ENCODE measurements around the gene SEMA4D.

Gene SEMA4D

DNA sequence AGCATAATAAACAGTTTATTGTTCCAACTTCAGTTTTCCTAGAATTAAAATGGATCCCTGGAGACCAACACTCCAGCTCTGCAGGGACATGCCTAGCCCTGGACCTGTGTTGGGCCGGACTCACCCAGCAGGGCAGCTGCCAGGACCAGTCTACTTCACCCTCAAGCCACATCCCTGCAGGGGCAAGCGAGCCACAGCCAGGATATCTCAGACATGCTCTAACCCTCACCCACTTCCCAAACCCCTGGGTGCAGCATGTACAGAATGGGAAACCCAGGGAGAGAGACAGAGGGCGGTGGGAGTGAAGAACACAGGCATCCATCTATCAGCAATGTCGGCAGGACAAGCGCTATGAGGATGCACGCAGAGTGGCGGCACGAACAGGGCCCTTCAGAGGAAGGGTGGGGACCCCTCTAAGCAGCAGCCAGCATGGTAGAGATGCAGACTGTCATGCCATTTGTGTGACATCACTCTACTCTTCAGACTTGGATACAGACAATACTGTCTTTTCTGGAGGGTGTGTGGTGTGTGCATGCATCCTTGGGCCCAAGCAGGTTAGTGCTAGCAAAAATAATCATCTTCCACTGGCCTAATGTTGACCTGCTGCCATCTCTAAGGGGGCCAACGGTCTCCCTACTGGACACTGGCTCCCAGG is 83.1 kb downstream of the SEMA4D start:
- TF ChIP-seq POLR2A (IDR thresholded peaks at IDR 0.05; ENCODE audit: extremely low read depth, insufficient read length): no peak
- no peak for DNase-seq (ENCODE audit: low read depth)
- no peak overlapping the region for H3K4me3 ChIP-seq (ENCODE audit: low read depth, low read length)

DNA sequence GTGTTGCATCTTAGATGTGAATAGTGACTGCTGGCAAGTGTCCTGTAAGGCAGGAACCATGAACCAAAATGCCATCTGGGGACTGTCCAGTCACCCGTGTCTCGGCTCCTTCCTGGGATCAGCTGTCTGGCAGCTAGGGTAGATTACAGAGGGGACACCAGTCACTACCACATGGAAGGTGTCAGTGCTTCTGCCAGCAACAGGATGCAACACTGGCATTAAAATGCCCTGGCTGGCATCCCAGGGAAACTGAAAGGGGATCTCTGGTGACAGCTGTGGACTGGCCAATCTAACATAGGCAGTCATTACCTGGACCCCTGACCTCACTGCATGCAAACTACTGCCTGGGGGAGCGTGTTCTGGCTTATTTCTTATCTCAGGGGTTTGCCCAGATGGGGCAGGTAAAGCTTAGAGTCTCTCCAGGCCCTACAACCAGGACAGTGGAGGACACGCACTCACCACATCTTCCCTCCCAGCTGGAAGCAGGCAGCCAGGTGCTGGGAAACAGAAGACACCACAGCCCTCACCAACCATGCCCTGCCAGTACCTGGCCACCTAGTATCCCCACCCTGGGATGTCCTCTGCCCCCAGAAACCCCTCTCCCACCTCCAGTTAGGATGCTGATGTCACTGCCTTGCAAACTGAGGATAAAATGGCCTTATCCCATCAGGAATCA is 83.8 kb downstream of the SEMA4D start:
- no peak overlapping the region for H3K4me3 ChIP-seq (ENCODE audit: low read depth, low read length)
- DNase-seq (ENCODE audit: low read depth): no peak
- TF ChIP-seq MYC (IDR thresholded peaks at IDR 0.05; ENCODE audit: low read depth, low read length) (no peak), POLR2A (IDR thresholded peaks at IDR 0.05; ENCODE audit: extremely low read depth, insufficient read length) (no peak)
- TF ChIP-seq, protein P1, sequence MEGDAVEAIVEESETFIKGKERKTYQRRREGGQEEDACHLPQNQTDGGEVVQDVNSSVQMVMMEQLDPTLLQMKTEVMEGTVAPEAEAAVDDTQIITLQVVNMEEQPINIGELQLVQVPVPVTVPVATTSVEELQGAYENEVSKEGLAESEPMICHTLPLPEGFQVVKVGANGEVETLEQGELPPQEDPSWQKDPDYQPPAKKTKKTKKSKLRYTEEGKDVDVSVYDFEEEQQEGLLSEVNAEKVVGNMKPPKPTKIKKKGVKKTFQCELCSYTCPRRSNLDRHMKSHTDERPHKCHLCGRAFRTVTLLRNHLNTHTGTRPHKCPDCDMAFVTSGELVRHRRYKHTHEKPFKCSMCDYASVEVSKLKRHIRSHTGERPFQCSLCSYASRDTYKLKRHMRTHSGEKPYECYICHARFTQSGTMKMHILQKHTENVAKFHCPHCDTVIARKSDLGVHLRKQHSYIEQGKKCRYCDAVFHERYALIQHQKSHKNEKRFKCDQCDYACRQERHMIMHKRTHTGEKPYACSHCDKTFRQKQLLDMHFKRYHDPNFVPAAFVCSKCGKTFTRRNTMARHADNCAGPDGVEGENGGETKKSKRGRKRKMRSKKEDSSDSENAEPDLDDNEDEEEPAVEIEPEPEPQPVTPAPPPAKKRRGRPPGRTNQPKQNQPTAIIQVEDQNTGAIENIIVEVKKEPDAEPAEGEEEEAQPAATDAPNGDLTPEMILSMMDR (IDR thresholded peaks at IDR 0.05; ENCODE audit: low read depth, low read length): no peak
- TF ChIP-seq, protein P2, sequence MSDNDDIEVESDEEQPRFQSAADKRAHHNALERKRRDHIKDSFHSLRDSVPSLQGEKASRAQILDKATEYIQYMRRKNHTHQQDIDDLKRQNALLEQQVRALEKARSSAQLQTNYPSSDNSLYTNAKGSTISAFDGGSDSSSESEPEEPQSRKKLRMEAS (IDR thresholded peaks at IDR 0.05; ENCODE audit: low read depth, low read length): no peak

DNA sequence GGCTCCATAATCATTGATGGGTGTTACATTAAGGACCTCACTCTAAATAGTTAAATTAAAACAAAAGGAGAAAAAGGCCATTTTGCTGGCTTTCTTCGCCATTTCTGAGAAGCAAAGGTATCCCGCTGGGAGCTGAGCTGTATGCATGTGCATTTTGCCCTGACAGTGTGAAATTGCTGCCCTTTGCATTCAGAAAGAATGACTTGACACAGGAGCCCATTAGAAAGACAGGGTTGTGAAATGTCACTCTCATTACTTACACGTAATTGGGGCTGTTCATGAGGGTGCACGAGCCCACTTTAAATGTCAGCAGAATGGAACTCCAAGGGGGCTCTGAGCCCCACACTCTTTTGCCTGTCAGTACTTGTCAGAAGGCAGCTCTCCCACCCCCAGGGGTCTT is 85.0 kb downstream of the SEMA4D start:
- H3K4me3 ChIP-seq (ENCODE audit: low read depth, low read length): no peak overlapping the region
- TF ChIP-seq, protein P1 (IDR thresholded peaks at IDR 0.05; ENCODE audit: low read depth, low read length): no peak
- no peak for DNase-seq (ENCODE audit: low read depth)

DNA sequence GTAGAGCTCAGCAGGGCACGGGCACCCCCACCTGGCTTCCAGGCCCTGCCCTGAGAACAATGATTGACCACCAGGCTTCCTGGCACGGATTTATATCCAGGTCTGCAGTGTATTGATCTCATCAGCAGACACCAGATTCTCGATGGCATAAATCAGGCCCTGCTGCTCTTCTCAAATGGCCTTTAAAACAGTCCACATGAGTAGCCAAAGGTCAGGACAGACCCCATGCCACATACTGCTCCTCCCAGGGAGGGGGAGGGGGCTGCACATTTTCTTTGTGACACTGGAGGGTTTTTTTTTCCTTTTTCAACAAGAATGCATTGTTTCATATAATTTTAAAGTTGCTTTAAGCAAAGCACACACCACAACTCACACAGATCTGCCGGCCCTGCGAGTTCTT is 85.4 kb downstream of the SEMA4D start:
- TF ChIP-seq, protein P1 (IDR thresholded peaks at IDR 0.05; ENCODE audit: low read depth, low read length): no peak
- TF ChIP-seq POLR2A (IDR thresholded peaks at IDR 0.05; ENCODE audit: extremely low read depth, insufficient read length) (no peak), MYC (IDR thresholded peaks at IDR 0.05; ENCODE audit: low read depth, low read length) (no peak)
- TF ChIP-seq, protein P2 (IDR thresholded peaks at IDR 0.05; ENCODE audit: low read depth, low read length): no peak
- H3K4me3 ChIP-seq (ENCODE audit: low read depth, low read length): no peak overlapping the region
- no peak for DNase-seq (ENCODE audit: low read depth)

DNA sequence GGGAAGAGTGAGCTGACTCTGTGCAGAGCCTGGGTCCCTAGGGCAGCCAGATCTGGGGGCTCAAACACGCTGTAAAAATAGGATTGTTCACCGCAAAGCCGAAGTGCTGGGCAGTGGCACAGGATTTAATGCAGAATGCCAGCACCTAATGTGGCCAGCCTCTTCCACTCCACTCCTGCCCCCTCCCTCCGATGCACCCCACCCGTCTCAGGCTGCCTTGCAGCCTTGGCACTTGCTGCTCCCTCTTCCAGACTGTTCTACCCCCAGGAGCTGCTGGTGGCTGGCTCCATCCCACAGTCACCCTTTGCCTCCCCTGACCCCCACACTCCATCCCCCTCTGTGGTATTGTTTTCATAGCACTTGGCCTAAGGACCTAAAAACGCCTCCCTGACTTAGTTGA is 86.2 kb downstream of the SEMA4D start:
- DNase-seq (ENCODE audit: low read depth): no peak
- no peak overlapping the region for H3K4me3 ChIP-seq (ENCODE audit: low read depth, low read length)
- TF ChIP-seq, protein P2 (IDR thresholded peaks at IDR 0.05; ENCODE audit: low read depth, low read length): no peak
- TF ChIP-seq POLR2A (IDR thresholded peaks at IDR 0.05; ENCODE audit: extremely low read depth, insufficient read length) (no peak), MYC (IDR thresholded peaks at IDR 0.05; ENCODE audit: low read depth, low read length) (no peak)
- TF ChIP-seq, protein P1 (IDR thresholded peaks at IDR 0.05; ENCODE audit: low read depth, low read length): no peak

DNA sequence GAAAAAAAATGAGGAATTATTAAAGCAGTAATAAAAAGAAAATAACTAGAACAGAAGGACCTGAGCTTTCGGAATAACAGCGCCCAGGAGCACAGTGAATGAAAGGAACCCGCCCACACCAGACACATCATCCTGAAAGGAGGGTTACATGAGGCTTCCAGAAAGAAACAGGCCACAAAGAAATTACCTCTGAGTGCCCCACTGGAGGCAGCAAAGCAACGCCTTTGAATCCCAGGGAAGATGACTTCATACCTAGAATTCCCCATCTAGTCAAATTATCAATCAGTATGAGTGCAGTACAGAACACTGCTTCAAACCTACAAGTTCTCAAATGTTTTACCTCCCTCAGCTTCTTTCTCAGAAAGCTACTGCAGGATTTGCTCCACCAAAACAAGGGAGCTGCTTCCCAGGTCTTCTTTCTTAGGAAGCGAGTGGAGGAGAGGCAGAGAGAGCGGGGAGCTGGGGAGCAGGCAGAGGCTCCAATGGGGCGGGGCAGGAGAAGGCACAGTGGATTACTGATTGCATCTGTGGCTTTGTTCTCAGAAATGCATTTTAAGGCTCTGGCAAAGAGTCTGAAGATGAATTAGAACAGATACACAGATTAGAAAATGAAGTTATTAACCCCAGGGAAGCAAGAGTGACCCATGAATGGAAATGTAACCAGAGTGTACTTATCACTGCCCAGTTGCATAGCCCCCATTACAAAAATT is 87.1 kb downstream of the SEMA4D start:
- DNase-seq (ENCODE audit: low read depth): no peak
- TF ChIP-seq POLR2A (IDR thresholded peaks at IDR 0.05; ENCODE audit: extremely low read depth, insufficient read length): no peak
- TF ChIP-seq, protein P1 (IDR thresholded peaks at IDR 0.05; ENCODE audit: low read depth, low read length): no peak
- no peak for TF ChIP-seq MYC (IDR thresholded peaks at IDR 0.05; ENCODE audit: low read depth, low read length)

More for the DNA sequence above, 87.1 kb downstream of the SEMA4D start:
- H3K4me3 ChIP-seq (ENCODE audit: low read depth, low read length): no peak overlapping the region

All from NB4 (cell line).